ENCODE data around the gene FRMD1.

Gene FRMD1

GRCh38 chr6:168016721-168017525 is 62.1 kb downstream of the FRMD1 start:
- H3K9ac ChIP-seq (ENCODE audit: low read depth, low read length), result no peak overlapping the region
- no peak for TF ChIP-seq EZH2 (IDR thresholded peaks at IDR 0.05; ENCODE audit: borderline replicate concordance, low read depth, low read length, severe bottlenecking)
- TF ChIP-seq, protein P1, sequence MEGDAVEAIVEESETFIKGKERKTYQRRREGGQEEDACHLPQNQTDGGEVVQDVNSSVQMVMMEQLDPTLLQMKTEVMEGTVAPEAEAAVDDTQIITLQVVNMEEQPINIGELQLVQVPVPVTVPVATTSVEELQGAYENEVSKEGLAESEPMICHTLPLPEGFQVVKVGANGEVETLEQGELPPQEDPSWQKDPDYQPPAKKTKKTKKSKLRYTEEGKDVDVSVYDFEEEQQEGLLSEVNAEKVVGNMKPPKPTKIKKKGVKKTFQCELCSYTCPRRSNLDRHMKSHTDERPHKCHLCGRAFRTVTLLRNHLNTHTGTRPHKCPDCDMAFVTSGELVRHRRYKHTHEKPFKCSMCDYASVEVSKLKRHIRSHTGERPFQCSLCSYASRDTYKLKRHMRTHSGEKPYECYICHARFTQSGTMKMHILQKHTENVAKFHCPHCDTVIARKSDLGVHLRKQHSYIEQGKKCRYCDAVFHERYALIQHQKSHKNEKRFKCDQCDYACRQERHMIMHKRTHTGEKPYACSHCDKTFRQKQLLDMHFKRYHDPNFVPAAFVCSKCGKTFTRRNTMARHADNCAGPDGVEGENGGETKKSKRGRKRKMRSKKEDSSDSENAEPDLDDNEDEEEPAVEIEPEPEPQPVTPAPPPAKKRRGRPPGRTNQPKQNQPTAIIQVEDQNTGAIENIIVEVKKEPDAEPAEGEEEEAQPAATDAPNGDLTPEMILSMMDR (IDR thresholded peaks at IDR 0.05; ENCODE audit: borderline replicate concordance, extremely low read depth, low read length, poor library complexity, severe bottlenecking), result no peak
- no peaks in the 10 kb centered on the region for H3K4me1 ChIP-seq (ENCODE audit: insufficient read depth, low read length)
- H3K4me2 ChIP-seq (ENCODE audit: insufficient read depth, low read length), result no peak overlapping the region
- no peaks in the 10 kb centered on the region for H3K36me3 ChIP-seq (ENCODE audit: insufficient read depth, low read length)
- H3K27me3 ChIP-seq (ENCODE audit: insufficient read depth, low read length, poor library complexity), result no peaks in the 10 kb centered on the region
- ATAC-seq (ENCODE audit: insufficient read depth, low read depth), result no peak
- no peaks in the 10 kb centered on the region for H3K79me2 ChIP-seq (ENCODE audit: insufficient read depth, low read length)
- peaks cover 21% of the 10 kb centered on the region for H3K9me3 ChIP-seq (ENCODE audit: insufficient read depth, low read length, severe bottlenecking)
- no peak overlapping the region for H2AFZ ChIP-seq (ENCODE audit: low read depth, low read length)
- DNase-seq, result no peak
- H3K27ac ChIP-seq (ENCODE audit: low read length), result no peak overlapping the region
- H3K4me3 ChIP-seq (ENCODE audit: low read depth in 1 of 2, low read length in 2 of 2), result no peak overlapping the region
- no peaks in the 10 kb centered on the region for H4K20me1 ChIP-seq (ENCODE audit: insufficient read depth, low read length)

DNA sequence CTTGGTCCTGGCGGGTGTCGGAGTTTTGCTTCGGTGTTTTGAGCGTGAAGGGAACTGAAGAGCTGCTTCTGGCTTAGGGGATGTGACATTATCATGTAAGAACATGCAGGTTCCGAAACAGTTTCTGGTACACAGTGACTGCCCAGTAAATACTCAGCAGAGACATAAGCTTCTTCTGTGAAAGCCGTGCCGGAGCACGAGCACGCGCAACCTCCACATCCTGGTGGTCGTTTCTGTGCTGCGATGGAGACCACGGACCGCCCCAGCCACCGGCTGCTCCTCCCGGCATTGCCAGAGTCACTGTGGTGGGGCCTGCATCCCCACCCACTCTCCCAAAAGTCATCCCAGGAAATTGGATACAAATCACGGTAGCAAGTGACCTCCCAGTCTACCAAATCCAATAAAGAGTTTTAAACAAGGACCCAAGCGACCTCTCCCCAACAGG is 62.8 kb downstream of the FRMD1 start:
- no peak overlapping the region for H3K4me2 ChIP-seq (ENCODE audit: insufficient read depth, low read length)
- H3K9me3 ChIP-seq (ENCODE audit: insufficient read depth, low read length, severe bottlenecking), result peaks cover 25% of the 10 kb centered on the region
- no peaks in the 10 kb centered on the region for H3K79me2 ChIP-seq (ENCODE audit: insufficient read depth, low read length)
- H3K27ac ChIP-seq (ENCODE audit: low read length), result no peak overlapping the region
- ATAC-seq (ENCODE audit: insufficient read depth, low read depth), result no peak
- TF ChIP-seq, protein P1 (IDR thresholded peaks at IDR 0.05; ENCODE audit: borderline replicate concordance, extremely low read depth, low read length, poor library complexity, severe bottlenecking), result no peak
- no peak for TF ChIP-seq EZH2 (IDR thresholded peaks at IDR 0.05; ENCODE audit: borderline replicate concordance, low read depth, low read length, severe bottlenecking)
- H3K27me3 ChIP-seq (ENCODE audit: insufficient read depth, low read length, poor library complexity), result no peaks in the 10 kb centered on the region
- H3K9ac ChIP-seq (ENCODE audit: low read depth, low read length), result no peak overlapping the region
- no peaks in the 10 kb centered on the region for H3K36me3 ChIP-seq (ENCODE audit: insufficient read depth, low read length)
- no peaks in the 10 kb centered on the region for H4K20me1 ChIP-seq (ENCODE audit: insufficient read depth, low read length)
- no peaks in the 10 kb centered on the region for H3K4me1 ChIP-seq (ENCODE audit: insufficient read depth, low read length)
- no peak for DNase-seq
- H3K4me3 ChIP-seq (ENCODE audit: low read depth in 1 of 2, low read length in 2 of 2), result no peak overlapping the region
- H2AFZ ChIP-seq (ENCODE audit: low read depth, low read length), result no peak overlapping the region

GRCh38 chr6:168015482-168016175 is 63.4 kb downstream of the FRMD1 start:
- no peak overlapping the region for H3K4me2 ChIP-seq (ENCODE audit: insufficient read depth, low read length)
- TF ChIP-seq EZH2 (IDR thresholded peaks at IDR 0.05; ENCODE audit: borderline replicate concordance, low read depth, low read length, severe bottlenecking), result no peak
- TF ChIP-seq, protein P1 (IDR thresholded peaks at IDR 0.05; ENCODE audit: borderline replicate concordance, extremely low read depth, low read length, poor library complexity, severe bottlenecking), result no peak

More at GRCh38 chr6:168015482-168016175, 63.4 kb downstream of the FRMD1 start:
- H3K4me1 ChIP-seq (ENCODE audit: insufficient read depth, low read length), result no peaks in the 10 kb centered on the region
- ATAC-seq (ENCODE audit: insufficient read depth, low read depth), result no peak
- no peak for DNase-seq
- no peaks in the 10 kb centered on the region for H3K27me3 ChIP-seq (ENCODE audit: insufficient read depth, low read length, poor library complexity)
- H3K27ac ChIP-seq (ENCODE audit: low read length), result no peak overlapping the region
- no peaks in the 10 kb centered on the region for H3K79me2 ChIP-seq (ENCODE audit: insufficient read depth, low read length)
- H2AFZ ChIP-seq (ENCODE audit: low read depth, low read length), result no peak overlapping the region
- no peak overlapping the region for H3K9ac ChIP-seq (ENCODE audit: low read depth, low read length)
- H3K9me3 ChIP-seq (ENCODE audit: insufficient read depth, low read length, severe bottlenecking), result peaks cover 25% of the 10 kb centered on the region
- H3K36me3 ChIP-seq (ENCODE audit: insufficient read depth, low read length), result no peaks in the 10 kb centered on the region
- H3K4me3 ChIP-seq (ENCODE audit: low read depth in 1 of 2, low read length in 2 of 2), result no peak overlapping the region
- H4K20me1 ChIP-seq (ENCODE audit: insufficient read depth, low read length), result no peaks in the 10 kb centered on the region
